Chondrocyte (in vitro differentiated cells): Measurements from ENCODE around the gene RAET1L. TPM values are rescaled to one million over a fixed set of nuclear protein-coding genes. Genes with fewer than 3 reads are reported as not detected.
"Not testable (repeated sequence)": the region's sequence is repeated elsewhere in the genome, so short reads cannot be mapped to it uniquely, and the experiment has no call there.

Source experiments
- DNase-seq: peaks from one replicate; pipeline ENCODE4 v3.0.0; 2021; ENCODE audit warnings: mixed read lengths, low spot score
- H3K27ac Mint-ChIP-seq: one replicate; pipeline ENCODE4 v1.8.0; 2021; ENCODE audit warnings: mild to moderate bottlenecking, moderate library complexity, mixed read lengths; ENCODE audit not compliant: unreplicated experiment
- H3K27me3 Mint-ChIP-seq: 2 replicates; pipeline ENCODE4 v1.8.0; 2021; ENCODE audit warnings: low read depth, mixed read lengths
- H3K36me3 Mint-ChIP-seq: 2 replicates; pipeline ENCODE4 v1.8.0; 2021; ENCODE audit warnings: low read depth, mixed read lengths
- H3K4me1 Mint-ChIP-seq: 2 replicates; pipeline ENCODE4 v1.8.0; 2021; ENCODE audit warnings: low read depth, mild to moderate bottlenecking, mixed read lengths
- H3K4me3 Mint-ChIP-seq: one replicate; pipeline ENCODE4 v1.8.0; 2021; ENCODE audit warnings: mild to moderate bottlenecking, moderate library complexity, mixed read lengths; ENCODE audit not compliant: unreplicated experiment
- H3K9me3 Mint-ChIP-seq: 2 replicates; pipeline ENCODE4 v1.8.0; 2021; ENCODE audit warnings: low read depth, mixed read lengths
- total RNA-seq: library from RNA; stranded (reverse); gene quantifications from 3 replicates; pipeline ENCODE4 v1.2.1, GENCODE V29; 2021
- TF ChIP-seq, protein P1 (sequence below): fragments of 200-600 bp; sonication (generic); IDR thresholded peaks from 2 replicates; pipeline ENCODE4 v1.5.0; 2021; ENCODE audit warnings: antibody characterized with exemption, mild to moderate bottlenecking, moderate library complexity

RAET1L gene
- total RNA-seq, 1 donor from 2014 or later, result not detected

DNA sequence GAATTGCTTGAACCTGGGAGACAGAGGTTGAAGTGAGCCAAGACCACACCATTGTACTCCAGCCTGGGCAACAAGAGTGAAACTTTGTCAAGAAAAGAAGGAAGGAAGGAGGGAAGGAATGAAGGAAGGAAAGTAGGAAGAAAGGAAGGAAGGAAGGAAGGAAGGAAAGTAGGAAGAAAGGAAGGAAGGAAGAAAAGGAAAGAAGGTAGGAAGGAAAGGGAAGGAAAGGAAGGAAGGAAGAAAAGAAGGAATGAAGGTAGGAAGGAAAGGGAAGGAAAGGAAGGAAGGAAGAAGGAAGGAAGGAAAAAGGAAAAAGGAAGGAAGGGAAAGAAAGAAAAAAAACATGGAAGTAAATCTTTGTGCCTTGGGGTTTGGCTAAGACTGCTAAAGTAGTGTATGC, 49.9 kb downstream of the RAET1L start:
- peaks cover 21% of the 10 kb centered on the region for H3K9me3 Mint-ChIP-seq
- peaks cover 20% of the 10 kb centered on the region for H3K36me3 Mint-ChIP-seq
- H3K4me1 Mint-ChIP-seq, result no peaks in the 10 kb centered on the region
- TF ChIP-seq, protein P1, sequence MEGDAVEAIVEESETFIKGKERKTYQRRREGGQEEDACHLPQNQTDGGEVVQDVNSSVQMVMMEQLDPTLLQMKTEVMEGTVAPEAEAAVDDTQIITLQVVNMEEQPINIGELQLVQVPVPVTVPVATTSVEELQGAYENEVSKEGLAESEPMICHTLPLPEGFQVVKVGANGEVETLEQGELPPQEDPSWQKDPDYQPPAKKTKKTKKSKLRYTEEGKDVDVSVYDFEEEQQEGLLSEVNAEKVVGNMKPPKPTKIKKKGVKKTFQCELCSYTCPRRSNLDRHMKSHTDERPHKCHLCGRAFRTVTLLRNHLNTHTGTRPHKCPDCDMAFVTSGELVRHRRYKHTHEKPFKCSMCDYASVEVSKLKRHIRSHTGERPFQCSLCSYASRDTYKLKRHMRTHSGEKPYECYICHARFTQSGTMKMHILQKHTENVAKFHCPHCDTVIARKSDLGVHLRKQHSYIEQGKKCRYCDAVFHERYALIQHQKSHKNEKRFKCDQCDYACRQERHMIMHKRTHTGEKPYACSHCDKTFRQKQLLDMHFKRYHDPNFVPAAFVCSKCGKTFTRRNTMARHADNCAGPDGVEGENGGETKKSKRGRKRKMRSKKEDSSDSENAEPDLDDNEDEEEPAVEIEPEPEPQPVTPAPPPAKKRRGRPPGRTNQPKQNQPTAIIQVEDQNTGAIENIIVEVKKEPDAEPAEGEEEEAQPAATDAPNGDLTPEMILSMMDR, result no peak
- H3K4me3 Mint-ChIP-seq, result no peak overlapping the region
- DNase-seq, result no peak
- peaks cover 43% of the 10 kb centered on the region for H3K27me3 Mint-ChIP-seq
- H3K27ac Mint-ChIP-seq, result no peak overlapping the region

GRCh38 chr6:149974825-149975224, 50.5 kb downstream of the RAET1L start:
- no peaks in the 10 kb centered on the region for H3K4me1 Mint-ChIP-seq
- no peak overlapping the region for H3K27ac Mint-ChIP-seq
- TF ChIP-seq, protein P1, result no peak
- H3K27me3 Mint-ChIP-seq, result peaks cover 39% of the 10 kb centered on the region
- H3K9me3 Mint-ChIP-seq, result peaks cover 24% of the 10 kb centered on the region
- no peak overlapping the region for H3K4me3 Mint-ChIP-seq
- no peak for DNase-seq
- peaks cover 24% of the 10 kb centered on the region for H3K36me3 Mint-ChIP-seq

- H3K4me3 Mint-ChIP-seq, DNase-seq, H3K4me1 Mint-ChIP-seq, H3K27ac Mint-ChIP-seq: not testable (repeated sequence)
- Mint-ChIP-seq H3K27me3 (peaks cover 36% of the 10 kb centered on the region), H3K9me3 (peaks cover 24% of the 10 kb centered on the region), H3K36me3 (peaks cover 28% of the 10 kb centered on the region)
These were observed 50.9 kb downstream of the RAET1L start for GRCh38 chr6:149974394-149974793.

DNA sequence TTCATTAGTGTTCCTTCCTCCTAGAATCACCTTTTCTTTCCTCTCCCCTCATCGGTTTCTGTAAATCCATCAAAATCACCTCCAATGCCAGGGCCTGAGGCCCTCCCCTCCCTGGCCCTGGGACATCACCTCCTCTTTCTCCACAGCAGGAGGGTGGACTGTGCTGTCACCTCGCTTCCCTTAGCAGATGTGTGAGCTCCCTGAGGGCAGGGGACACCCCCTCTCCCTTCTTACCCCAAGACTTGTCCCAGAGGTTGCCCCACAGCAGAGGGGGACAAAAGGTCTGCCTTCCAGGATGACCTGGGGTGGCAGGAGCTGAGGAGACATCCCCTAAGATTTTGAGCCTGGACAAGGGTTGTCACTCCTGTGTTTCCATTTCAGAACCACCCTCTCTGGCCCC, 55.7 kb downstream of the RAET1L start:
- Mint-ChIP-seq H3K4me3 (no peak overlapping the region), H3K9me3 (peaks cover 24% of the 10 kb centered on the region), H3K27ac (no peak overlapping the region), H3K27me3 (peaks cover 8% of the 10 kb centered on the region), H3K4me1 (peaks cover 15% of the 10 kb centered on the region), H3K36me3 (peaks cover 34% of the 10 kb centered on the region)
- DNase-seq, result no peak
- TF ChIP-seq, protein P1, result no peak

GRCh38 chr6:149968909-149969308, 56.4 kb downstream of the RAET1L start:
- peaks cover 32% of the 10 kb centered on the region for H3K36me3 Mint-ChIP-seq
- not testable (repeated sequence) for H3K27ac Mint-ChIP-seq, DNase-seq, H3K27me3 Mint-ChIP-seq, H3K4me3 Mint-ChIP-seq
- H3K4me1 Mint-ChIP-seq, result peaks cover 20% of the 10 kb centered on the region
- peaks cover 22% of the 10 kb centered on the region for H3K9me3 Mint-ChIP-seq

Other genes with a start within 250 kb of the RAET1L start
- gene LRP11, start 161.2 kb downstream of the RAET1L start, total RNA-seq, result 61.4 to 81.7 TPM (median 61.9 TPM) in 3 replicates
- gene RAET1E, start 127.4 kb downstream of the RAET1L start, total RNA-seq, result not detected in 3 replicates
- gene RAET1G, start 102.4 kb downstream of the RAET1L start, total RNA-seq, result 0.51 to 0.60 TPM (median 0.54 TPM) in 3 replicates
- gene ULBP2, start 83.5 kb downstream of the RAET1L start, total RNA-seq, result 7.7 to 15.1 TPM (median 13.9 TPM) in 3 replicates
- 2.8 to 29.8 TPM (median 29.8 TPM) in 3 replicates for gene ULBP1, start 61.6 kb downstream of the RAET1L start, total RNA-seq
- 5.0 to 6.1 TPM (median 5.1 TPM) in 3 replicates for gene ULBP3, start 43.6 kb upstream of the RAET1L start, total RNA-seq
- 1.5 to 3.4 TPM (median 3.3 TPM) in 3 replicates for gene PPP1R14C, start 117.5 kb upstream of the RAET1L start, total RNA-seq